Mesodermal cell (in vitro differentiated cells): ENCODE results near the gene RGL3.
A peak's percentile ranks its signal among the peaks of the same experiment; 100 is the strongest.
"Not testable (repeated sequence)": the region's sequence is repeated elsewhere in the genome, so short reads cannot be mapped to it uniquely, and the experiment has no call there.

Experiments used
- H3K27ac ChIP-seq: 2 replicates; pipeline ENCODE4 v1.7.0; 2013; ENCODE audit warnings: mild to moderate bottlenecking, low read depth, low read length, moderate library complexity; ENCODE audit not compliant: severe bottlenecking
- H3K36me3 ChIP-seq: 2 replicates; pipeline ENCODE4 v1.7.1; 2013; ENCODE audit warnings: mild to moderate bottlenecking, low read length, moderate library complexity; ENCODE audit not compliant: control insufficient read depth, insufficient read depth
- H3K4me1 ChIP-seq: one replicate; pipeline ENCODE4 v1.7.1; 2013; ENCODE audit warnings: mild to moderate bottlenecking, low read length; ENCODE audit not compliant: insufficient read depth, control insufficient read depth, poor library complexity, severe bottlenecking
- H3K4me3 ChIP-seq: 2 replicates; pipeline ENCODE4 v1.7.0; 2013; ENCODE audit warnings: low read length, control low read depth, mild to moderate bottlenecking; ENCODE audit not compliant: insufficient read depth, poor library complexity, severe bottlenecking; ENCODE audit errors: extremely low read depth
- H3K9me3 ChIP-seq: 2 replicates; pipeline ENCODE4 v1.7.1; 2013; ENCODE audit warnings: mild to moderate bottlenecking, low read length, moderate library complexity; ENCODE audit not compliant: control insufficient read depth
- WGBS, 2 experiments: methylation state at CpG; one replicate each; pipeline ENCODE4 v1.1.5; 2013; ENCODE audit warnings: missing lambda C conversion rate in 2 of 2; ENCODE audit not compliant: insufficient coverage in 2 of 2; 5-methylcytosine and 5-hydroxymethylcytosine counted together

RGL3 gene

GRCh38 chr19:11434703-11435056 lies 15.6 kb upstream of the RGL3 start:
- Histone ChIP-seq H3K4me1 (no peaks in the 10 kb centered on the region), H3K4me3 (peak overlapping the region; percentile 92), H3K36me3 (peaks cover 30% of the 10 kb centered on the region), H3K27ac (peak overlapping the region; percentile 92), H3K9me3 (no peaks in the 10 kb centered on the region)
- 23 to 28% methylated on average over 4 to 7 of the region's 9 CpGs for WGBS, 2 experiments

- not testable (repeated sequence) for H3K27ac ChIP-seq, H3K4me1 ChIP-seq, H3K9me3 ChIP-seq, H3K4me3 ChIP-seq
- whole genome bisulfite sequencing, 2 experiments = 92 to 100% methylated on average over 2 to 3 of the region's 3 CpGs
- H3K36me3 ChIP-seq = peaks cover 23% of the 10 kb centered on the region
These were observed 14.4 kb upstream of the RGL3 start for GRCh38 chr19:11433526-11433925.

DNA sequence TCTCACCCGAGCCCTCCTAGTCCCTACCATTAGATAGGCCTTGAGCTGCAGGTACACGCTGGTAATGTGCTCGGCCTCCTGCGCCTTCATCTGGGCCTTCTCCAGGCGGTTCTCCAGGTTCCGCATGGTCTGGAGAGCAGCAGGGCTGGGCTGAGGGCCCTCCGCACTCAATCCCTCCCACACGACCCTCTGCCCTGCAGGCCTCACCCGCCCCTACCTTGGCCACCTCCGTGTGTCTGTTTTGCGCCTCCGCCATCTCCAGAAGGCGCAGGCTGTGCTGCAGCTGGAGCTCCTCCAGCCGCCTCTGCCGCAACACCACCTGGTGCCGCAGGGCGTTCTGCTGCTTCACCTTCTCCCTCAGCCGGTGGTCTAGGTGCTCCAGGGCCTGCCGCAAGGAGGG lies 7.5 kb upstream of the RGL3 start:
- Histone ChIP-seq H3K36me3 (no peaks in the 10 kb centered on the region), H3K4me3 (no peak overlapping the region), H3K27ac (no peak overlapping the region), H3K4me1 (no peaks in the 10 kb centered on the region), H3K9me3 (peaks cover 5% of the 10 kb centered on the region)
- 93 to 97% methylated on average over 13 to 19 of the region's 19 CpGs for WGBS, 2 experiments

DNA sequence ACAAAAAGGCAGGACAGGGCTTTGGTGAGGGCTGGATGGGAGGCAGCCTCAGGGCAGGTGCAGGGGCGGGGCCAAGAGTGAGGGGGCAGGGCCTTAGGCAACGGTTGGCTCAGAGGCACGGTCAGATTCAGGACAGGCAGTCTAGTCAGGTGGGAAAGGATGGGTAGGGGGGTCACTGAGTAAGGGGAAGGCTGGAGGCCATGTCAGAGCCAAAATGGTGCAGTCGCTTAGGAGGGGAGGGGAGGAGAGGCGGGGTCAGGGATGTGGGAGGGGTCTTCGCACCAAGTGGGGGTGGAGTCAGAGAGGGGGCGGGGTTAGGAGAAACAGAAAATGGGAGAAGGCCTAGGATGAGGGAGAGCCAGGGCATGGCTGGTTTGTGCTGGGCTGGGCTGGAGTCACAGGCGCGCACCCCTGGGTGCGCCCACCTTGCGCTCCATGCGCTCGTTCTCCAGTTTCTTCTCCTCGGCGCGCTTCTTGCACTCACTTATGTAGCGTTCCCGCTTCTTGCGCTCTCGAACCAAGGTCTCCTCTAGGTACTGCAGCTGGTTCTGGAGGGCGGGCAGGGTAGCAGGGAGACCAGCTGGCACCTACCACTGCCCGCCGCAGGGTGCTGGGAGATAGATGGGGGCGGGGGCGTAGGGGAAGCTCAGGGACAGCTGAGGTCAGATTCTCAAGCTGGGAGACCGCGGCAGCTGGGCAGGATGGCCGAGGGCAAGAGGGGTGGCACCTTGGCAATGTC lies 6.8 kb upstream of the RGL3 start:
- WGBS, 2 experiments = 93 to 96% methylated on average over 21 to 28 of the region's 28 CpGs
- no peaks in the 10 kb centered on the region for H3K36me3 ChIP-seq

GRCh38 chr19:11423791-11424181 lies 4.7 kb upstream of the RGL3 start:
- peaks cover 7% of the 10 kb centered on the region for H3K9me3 ChIP-seq
- H3K27ac ChIP-seq = no peak overlapping the region
- H3K4me3 ChIP-seq = no peak overlapping the region
- peaks cover 8% of the 10 kb centered on the region for H3K4me1 ChIP-seq
- 77 to 79% methylated on average over 12 to 19 of the region's 22 CpGs for whole genome bisulfite sequencing, 2 experiments
- H3K36me3 ChIP-seq = no peaks in the 10 kb centered on the region

More for the DNA sequence above, 6.8 kb upstream of the RGL3 start:
- H3K9me3 ChIP-seq = peaks cover 7% of the 10 kb centered on the region
- H3K4me1 ChIP-seq = peaks cover 2% of the 10 kb centered on the region
- H3K27ac ChIP-seq = no peak overlapping the region
- no peak overlapping the region for H3K4me3 ChIP-seq

- Histone ChIP-seq H3K4me3 (no peak overlapping the region), H3K27ac (no peak overlapping the region), H3K4me1 (peaks cover 12% of the 10 kb centered on the region), H3K36me3 (no peaks in the 10 kb centered on the region), H3K9me3 (peaks cover 7% of the 10 kb centered on the region)
- WGBS, 2 experiments = 88 to 89% methylated on average over 25 to 27 of the region's 27 CpGs
These were observed 4.2 kb upstream of the RGL3 start for GRCh38 chr19:11423164-11423790.

DNA sequence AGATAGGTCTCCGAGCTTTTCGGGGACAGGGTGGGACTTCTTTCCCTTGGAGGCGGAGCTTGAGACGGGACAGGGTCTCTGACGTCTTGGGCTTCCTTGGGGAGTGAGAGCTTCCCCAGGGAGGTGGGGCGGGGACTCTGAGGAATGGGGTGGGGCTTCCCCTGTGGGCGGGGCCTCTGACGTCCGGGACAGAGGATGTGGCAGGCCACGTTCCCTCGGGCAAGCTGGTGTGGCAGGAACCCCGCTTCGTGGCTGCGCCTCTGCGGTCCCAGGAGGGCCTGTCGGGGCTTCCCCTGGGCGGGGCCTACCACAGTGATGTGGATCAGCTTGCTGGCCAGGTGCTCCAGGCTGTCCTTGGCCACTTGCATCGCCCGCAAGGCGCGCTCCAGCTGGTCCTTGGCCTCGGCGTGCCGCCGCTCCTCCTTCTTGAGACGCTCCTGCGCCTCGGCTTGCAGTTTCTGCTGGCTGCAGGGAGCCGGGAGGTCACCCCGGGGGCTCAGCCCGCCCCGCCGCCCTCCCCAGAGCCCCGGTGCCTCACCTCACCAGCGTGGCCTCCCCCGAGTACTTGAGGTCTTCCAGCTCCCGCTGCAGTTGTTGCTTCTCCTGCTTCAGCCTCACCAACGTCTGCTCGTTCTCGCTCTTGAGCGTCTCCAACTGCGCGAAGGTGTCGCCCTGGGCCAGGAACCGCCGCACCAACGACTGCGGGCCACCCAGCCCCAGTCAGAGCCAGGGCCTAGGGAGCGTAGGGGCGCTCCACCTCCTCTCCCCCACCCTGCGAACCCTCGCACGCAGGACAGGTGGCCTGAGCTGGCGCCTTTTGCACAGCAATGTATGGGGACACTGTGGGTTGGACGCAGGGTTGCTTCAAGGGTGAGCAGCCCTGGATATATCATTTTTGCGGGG lies 3.3 kb upstream of the RGL3 start:
- Histone ChIP-seq H3K9me3 (peaks cover 7% of the 10 kb centered on the region), H3K4me1 (peaks cover 12% of the 10 kb centered on the region), H3K36me3 (no peaks in the 10 kb centered on the region), H3K27ac (no peak overlapping the region), H3K4me3 (no peak overlapping the region)
- 46 to 52% methylated on average over 39 to 40 of the region's 56 CpGs for WGBS, 2 experiments

GRCh38 chr19:11421371-11422098 lies 2.4 kb upstream of the RGL3 start:
- H3K4me1 ChIP-seq = peaks cover 12% of the 10 kb centered on the region
- no peaks in the 10 kb centered on the region for H3K36me3 ChIP-seq
- H3K27ac ChIP-seq = no peak overlapping the region
- WGBS, 2 experiments = 22 to 25% methylated on average over 33 to 35 of the region's 36 CpGs
- peak overlapping the region; percentile 8 for H3K4me3 ChIP-seq
- H3K9me3 ChIP-seq = peaks cover 7% of the 10 kb centered on the region

DNA sequence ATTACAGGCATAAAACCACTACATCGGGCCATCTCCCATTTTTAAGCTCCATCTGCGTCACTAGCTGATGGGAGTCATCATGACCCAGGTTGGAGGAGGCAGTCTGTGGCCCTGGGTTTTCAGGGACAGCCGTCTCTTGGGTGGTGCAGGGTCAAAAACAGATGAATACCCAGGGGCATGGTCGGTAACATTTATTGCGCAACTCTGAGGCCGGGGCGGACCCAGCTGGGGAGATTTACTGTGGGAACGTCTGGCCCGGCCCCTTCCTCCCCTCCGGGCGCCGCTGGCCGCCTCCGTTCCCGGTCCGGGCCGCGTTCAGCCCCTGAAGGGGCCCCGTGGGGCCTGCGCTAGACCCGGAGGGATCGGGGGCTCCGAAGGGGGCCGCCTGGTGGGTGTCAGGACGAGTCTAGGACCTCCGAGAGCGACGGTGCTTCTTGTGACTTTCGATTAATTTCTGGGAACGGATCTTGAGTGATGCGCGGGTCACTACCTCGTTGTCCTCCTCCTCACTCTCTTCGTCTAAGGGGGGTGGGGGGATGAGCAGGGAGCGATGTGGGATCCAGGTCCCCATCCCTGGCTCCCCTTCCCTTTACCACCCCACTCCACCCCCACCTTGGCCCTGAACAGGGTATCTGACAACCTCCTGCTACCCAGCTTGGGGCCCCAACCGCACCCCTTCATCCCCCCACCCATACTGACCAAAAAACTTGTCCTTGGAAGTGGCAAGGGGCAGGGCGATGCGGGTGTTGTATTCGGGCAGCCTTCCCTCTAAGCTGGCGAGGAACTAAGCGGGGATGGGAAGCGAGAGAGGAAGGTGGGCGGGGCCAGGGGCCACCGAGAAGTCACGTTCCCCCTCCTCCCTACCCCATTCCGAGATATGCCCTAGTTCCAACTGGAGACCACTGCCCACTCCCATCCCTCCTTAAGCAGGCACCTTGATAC lies 1.6 kb upstream of the RGL3 start:
- Histone ChIP-seq H3K4me3 (peak overlapping the region; percentile 27), H3K36me3 (no peaks in the 10 kb centered on the region), H3K4me1 (peaks cover 12% of the 10 kb centered on the region), H3K27ac (no peak overlapping the region), H3K9me3 (peaks cover 7% of the 10 kb centered on the region)
- WGBS, 2 experiments = 6 to 7% methylated on average over 28 to 34 of the region's 46 CpGs
